ENCODE data around the gene VPS45.
"Not testable (repeated sequence)": the region's sequence is repeated elsewhere in the genome, so short reads cannot be mapped to it uniquely, and the experiment has no call there.

The VPS45 gene

GRCh38 chr1:150162582-150162861 lies 94.9 kb downstream of the VPS45 start:
- DNase-seq, result no peak

GRCh38 chr1:150162862-150163706 lies 95.5 kb downstream of the VPS45 start:
- no peak for DNase-seq

GRCh38 chr1:150164224-150164623 lies 96.6 kb downstream of the VPS45 start:
- no peak for DNase-seq

GRCh38 chr1:150164779-150165178 lies 97.2 kb downstream of the VPS45 start:
- no peak for DNase-seq

- peak in 1 of 2 donors; percentile 39 for DNase-seq
These were observed 98.3 kb downstream of the VPS45 start for GRCh38 chr1:150165622-150166612.

GRCh38 chr1:150168960-150169601 lies 101.5 kb downstream of the VPS45 start:
- peak in 1 of 2 donors; percentile 51 for DNase-seq

GRCh38 chr1:150171801-150172200 lies 104.2 kb downstream of the VPS45 start:
- no peak for DNase-seq

GRCh38 chr1:150173141-150173585 lies 105.6 kb downstream of the VPS45 start:
- no peak for DNase-seq

GRCh38 chr1:150176593-150176992 lies 109.0 kb downstream of the VPS45 start:
- DNase-seq, result no peak

- DNase-seq, result no peak
These were observed 111.0 kb downstream of the VPS45 start for GRCh38 chr1:150178548-150178947.

- DNase-seq, result no peak
These were observed 112.3 kb downstream of the VPS45 start for GRCh38 chr1:150179867-150180266.

GRCh38 chr1:150180474-150180873 lies 112.9 kb downstream of the VPS45 start:
- no peak for DNase-seq

- DNase-seq, result no peak
These were observed 114.7 kb downstream of the VPS45 start for GRCh38 chr1:150182247-150182646.

- DNase-seq, result no peak
These were observed 115.5 kb downstream of the VPS45 start for GRCh38 chr1:150183061-150183460.

GRCh38 chr1:150185481-150185880 lies 117.9 kb downstream of the VPS45 start:
- DNase-seq, result no peak

GRCh38 chr1:150186438-150186788 lies 118.8 kb downstream of the VPS45 start:
- not testable (repeated sequence) for DNase-seq

- DNase-seq, result no peak
These were observed 119.4 kb downstream of the VPS45 start for GRCh38 chr1:150186789-150187559.

- no peak for DNase-seq
These were observed 120.0 kb downstream of the VPS45 start for GRCh38 chr1:150187560-150187931.

GRCh38 chr1:150192012-150192411 lies 124.4 kb downstream of the VPS45 start:
- DNase-seq, result no peak

GRCh38 chr1:150194381-150195031 lies 126.9 kb downstream of the VPS45 start:
- no peak for DNase-seq

Data from stimulated activated CD4-positive, alpha-beta T cell treated with anti-CD3 and anti-CD28 coated beads, Interleukin-2, amount 100 ng/mL, for 48 hours (primary cell).